NCI-H1105 (cell line): Measurements from ENCODE around the gene BATF.

ENCODE experiments used
- DNase-seq: peaks from one replicate; lab custom pipeline; 2025; lab: John Stamatoyannopoulos, UW

The BATF gene

DNA sequence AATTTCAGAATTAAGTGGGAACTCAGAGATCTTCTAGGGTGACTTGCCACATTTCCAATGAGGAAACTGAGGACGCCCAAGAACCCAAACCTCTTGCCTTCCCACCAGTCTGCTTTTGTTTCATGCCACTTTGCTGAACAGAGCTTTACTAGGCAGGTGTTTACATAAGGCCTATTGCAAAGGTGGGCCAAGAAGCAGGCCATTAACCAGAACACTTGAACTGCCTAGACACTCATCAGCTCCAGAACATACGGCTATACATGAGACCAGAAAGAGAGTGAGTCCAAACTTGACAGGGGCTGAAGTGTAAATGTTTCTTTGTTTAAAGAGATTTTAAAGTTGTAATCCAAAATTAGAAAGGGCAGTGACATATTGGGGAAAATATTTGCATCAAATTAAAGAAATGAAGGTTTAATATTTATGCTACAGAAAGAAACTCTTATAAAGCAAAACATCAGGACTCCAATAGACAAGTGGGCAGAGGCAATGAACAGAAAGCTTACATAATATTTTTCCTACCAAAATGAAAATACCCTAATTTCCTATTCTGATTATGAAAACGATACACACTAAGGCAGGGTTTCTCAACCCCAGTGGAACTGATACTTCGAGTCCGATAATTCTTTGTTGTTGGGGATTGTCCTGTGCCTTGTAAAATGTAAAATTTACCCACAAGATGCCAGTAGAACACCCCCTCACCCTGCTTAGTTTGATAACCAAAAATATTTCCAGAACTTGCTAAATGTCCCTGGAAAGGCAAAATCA is 11.7 kb downstream of the BATF start:
- DNase-seq: no peak

DNA sequence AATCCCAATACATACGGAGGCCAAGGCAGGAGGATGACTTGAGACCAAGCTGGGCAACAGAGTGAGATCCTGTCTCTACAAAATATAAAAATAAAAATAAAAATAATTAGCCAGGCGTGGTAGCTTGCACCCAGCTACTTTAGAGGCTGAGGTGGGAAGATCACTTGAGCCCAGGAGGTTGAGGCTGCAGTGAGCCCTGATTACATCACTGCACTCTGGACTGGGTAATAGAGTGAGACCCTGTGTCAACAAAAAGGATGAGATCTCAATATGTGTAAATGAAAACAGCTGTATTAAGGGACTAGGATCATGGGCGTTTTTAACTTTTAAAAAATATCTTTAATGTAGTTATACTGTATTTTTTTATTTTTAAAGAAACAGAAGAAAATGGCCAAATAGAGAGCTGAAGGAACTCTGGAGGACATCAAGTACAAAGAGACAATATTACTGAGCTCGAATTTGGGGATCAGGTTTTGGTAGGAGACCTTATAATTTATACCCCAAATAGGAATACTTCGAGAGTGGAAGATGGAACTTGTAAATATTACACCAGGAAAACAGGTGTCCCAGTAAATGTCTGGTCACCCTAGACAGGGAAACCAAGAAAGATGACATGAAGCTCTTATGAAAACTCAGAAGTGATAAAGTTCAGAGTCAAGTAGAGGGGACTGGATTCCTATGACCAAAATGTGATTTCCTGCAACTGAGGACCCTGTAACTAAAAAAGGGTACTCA is 13.1 kb downstream of the BATF start:
- no peak for DNase-seq

DNA sequence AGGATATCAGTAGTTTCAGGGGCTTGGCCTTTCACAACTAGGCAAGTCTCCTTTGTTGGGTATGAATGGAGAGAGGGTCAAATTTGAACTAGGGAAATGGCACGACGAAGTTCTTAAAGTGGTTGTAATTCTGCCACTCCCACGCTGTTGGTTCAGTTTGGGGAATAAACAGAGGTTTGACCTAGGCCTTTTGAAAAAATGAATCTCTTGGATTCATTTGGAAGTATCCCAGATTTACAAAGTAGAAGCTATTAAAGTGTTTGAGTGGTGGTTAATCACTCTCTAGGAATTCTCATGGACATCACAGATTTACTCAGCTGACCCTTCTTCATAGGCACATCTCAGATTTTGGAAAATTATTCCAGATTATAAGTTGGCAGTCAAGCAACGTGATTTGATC is 14.8 kb downstream of the BATF start:
- DNase-seq: no peak

DNA sequence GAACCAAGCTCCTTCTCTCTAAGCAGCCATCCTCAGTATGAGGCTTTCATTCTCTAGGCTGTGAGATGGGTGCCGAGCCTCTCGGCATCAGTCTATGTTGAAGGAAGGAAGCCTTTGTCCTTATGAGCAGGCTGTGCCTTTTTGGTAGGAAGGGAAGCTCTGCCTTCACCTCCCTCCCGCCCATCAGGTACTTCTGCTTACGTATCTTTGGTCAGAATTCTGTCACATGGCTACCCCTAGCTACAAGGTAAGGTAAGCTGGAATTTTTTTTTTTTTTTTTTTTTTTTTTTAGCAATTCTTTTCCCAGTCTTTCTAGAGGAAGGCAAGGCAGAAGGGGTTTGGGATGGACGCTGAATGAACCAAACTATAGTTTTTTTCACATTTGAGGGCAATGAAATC is 16.9 kb downstream of the BATF start:
- no peak for DNase-seq

DNA sequence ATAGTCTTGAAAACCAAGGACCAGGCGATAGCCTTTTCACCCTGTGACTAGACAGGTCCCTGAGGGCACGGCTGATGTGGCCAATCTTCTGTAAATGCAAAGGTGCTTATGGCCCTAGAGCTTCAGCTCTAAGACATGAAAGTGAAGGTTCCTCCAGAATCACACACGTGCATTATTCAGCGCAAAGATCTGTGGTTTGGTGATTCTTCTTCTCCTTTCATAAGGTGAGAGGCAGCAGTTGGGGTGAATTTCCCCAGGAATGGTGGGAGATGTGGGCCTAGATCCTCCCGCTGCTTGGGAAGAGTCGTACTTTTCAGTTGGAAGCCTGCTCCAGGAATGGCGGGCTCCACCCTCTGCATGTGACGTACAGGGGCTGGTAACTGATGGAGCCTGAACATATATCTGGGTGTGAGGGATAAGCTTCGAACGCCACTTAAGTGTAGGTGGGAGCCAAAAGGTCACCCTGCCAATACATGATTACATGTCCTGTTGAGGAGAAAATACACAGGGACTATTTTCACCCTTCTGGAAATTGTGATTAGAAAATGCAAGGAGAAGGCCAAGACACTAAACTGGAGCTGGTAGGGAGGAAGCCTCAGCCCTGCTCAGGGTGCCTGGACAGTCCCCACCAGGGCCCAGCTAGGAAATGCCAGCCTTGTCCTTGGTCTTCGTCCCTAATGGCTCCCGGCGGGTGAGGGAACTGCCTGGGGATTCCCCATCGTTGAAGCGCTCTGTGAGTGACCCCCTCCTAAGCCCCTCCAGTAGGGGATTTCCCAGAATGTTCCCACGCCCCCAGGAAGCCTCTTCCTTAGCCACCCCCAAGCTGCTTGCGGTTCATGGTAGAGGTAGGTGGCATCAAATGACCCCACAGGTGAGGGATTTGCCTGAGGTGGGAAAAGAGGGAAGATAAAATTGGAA is 17.6 kb downstream of the BATF start:
- no peak for DNase-seq

DNA sequence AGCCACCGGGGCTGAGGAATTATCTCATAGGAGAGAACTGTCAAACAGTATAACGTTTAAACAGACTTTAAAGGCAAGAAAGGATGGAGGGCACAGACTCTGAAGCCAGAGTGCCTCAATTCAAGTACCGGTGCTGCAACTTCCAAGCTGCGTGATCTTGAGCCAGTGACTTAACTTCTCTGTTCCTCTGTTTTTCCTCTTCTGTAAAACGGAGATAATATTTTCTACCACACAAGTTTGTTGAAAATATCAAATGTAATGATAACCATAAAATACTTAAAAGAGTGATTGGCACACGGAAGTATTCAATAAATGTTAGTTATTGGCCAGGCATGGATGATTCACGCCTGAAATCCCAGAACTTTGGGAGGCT is 18.2 kb downstream of the BATF start:
- DNase-seq: no peak

DNA sequence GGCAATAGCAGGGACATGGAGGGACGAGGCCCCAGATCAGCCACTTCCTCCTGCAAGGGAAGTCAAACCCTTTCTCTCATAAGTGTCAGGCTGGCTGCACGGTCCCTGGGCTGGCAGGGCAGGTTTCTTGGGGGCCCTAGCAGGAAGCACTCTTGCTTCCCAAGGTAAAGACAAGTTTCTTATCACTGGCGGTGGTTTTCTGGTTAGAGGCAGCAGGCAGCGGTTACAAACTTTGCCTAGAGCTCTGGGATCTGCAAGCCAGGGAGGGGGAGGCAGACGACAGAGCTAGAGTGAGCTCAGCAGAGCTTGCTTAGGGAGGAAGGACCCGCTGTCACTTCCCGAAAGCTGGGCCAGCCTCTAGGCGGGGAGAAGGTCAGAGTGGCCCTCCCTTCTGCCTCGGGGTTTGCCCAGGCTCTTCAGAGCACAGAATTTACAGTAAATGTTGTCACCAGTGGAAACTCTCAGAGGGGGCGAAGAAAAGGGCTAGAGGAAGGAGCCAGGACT is 20.4 kb downstream of the BATF start:
- DNase-seq: no peak

DNA sequence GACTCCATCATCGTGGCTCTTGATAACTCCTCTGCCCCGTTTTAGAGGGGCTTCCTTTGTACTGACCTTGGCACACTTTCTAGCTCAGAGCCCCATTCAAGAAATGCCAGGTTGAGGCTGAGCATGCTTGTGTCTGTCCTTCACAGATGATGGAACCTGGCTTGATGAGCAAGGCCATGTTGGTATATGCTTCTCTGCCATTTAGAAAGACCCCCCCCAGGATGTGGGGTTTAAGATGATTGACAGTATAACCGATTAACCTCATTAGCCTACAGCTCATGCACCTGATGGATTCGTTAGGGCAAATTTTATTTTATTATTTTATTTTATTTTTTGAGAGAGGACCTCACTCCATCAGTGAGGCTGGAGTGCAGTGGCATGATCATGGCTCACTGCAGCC is 21.0 kb downstream of the BATF start:
- no peak for DNase-seq

DNA sequence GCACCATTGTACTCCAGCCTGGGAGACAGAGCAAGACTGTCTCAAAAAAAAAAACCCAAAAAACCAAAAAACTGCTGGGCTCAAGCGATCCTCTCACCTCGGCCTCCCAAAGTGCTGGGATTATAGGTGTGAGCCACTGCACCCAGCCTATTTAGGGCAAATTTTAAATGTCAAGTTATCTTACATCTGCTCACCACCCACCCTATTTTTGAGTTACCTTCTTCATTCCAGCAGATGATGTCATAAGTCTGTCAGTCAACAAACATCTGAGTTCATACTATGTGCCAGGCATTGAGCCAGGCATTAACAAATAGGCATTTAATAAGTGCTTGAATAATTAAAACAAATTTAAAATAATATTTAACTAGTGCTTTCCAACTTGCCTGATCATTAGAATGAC is 21.5 kb downstream of the BATF start:
- DNase-seq: no peak

DNA sequence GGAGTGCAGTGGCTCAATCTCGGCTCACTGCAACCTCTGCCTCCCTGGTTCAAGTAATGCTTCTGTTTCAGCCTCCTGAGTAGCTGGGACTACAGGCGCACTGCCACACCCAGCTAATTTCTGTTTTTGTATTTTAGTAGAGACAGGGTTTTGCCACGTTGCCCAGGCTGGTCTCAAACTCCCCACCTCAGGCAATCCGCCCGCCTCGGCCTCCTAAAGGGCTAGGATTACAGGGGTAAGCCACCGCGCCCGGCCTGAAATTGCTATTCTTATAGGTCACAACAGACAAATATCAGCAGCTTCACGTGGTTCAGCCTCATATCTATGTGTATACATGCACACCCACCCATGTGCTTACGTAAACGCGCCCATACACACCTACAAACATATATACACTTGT is 23.6 kb downstream of the BATF start:
- no peak for DNase-seq

DNA sequence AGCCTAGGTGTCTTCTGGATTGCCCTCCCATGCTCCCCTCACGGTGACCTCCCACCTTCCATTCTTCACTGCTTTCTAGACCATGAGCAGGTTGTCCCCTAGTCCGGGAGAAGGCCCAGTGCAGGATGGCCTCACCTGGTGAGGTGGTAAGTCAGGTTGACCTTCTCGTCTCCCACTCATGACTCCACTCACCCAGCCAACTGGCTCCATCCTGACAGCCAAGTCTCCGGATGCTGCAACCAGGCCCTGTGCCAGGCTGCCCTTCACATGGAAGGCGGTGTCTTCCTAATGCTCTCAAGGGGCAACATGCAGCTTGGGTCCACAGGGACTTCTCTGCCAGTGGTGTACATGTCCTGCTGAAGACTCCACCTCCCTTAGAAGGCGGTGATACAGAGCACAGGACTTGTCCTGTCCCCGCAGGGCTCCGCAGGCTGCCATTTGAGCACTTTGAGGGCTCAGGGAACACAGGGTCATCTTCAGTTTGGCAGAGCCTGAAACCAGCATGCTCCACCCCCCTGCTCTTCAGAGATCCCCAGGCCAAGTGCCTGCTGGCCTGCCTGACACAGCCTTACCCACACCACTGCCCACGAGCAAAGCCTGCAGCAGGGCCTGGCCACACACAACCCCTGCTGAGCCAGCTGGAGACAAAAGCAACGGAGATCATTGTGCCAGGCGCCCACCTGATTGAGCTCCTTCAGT is 25.4 kb downstream of the BATF start:
- DNase-seq: no peak

DNA sequence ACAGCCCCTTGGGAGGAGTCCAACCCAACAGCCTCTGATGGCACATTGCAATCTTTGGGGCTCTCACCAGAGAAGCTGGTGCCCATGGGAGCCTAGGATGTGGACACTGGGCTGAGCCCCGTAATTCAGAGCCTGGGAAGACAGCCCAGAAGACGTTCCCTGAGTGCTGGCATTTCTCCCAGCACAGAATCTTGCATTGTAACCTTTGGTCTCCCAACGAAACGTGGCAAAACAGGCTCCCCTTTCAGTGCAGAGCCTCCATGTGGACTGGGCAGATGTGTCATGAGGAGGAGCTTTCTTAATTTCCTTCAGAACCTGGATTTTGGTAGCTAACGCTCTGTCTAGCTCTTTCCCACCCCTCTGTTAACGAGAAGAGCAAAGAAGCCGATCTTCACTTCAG is 26.3 kb downstream of the BATF start:
- DNase-seq: no peak

DNA sequence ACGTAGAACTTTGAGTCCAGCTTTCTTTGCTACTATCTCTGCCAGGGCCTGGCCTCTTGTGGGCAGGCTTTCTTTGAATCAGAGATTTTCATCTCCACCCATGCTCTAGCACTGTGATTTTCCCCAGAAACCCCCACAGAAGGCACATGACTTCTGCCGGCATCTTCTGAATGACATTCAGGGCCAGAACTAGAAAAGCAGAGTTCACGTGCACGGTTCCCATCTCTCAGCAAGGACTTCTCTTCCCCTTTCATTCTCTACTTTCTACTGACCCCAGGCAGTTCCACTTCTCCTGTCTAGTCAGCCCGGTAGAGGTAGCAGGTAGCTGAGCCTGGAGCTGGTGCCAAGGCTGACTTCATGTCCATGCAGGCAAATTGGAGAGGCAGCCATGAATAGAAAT is 26.9 kb downstream of the BATF start:
- no peak for DNase-seq

DNA sequence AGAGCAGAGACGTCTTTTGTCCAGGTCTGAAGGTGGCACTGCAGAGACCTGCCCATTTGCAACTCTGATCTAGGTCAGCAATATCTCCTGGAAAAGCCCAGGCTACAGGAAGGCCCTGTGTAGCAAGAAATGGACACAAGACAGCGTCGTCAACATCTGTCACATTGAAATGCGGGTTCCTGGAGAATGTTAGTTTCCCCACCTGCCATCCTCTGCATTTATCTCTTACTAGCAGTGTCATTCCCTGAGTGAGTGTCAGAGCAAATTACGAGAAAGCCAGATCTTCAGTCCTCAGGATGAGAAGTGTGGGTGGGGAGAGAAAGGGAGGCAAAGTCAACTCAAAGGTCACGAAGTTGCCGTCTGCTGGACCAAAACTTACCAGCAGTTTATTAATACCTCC is 28.8 kb downstream of the BATF start:
- DNase-seq: no peak

DNA sequence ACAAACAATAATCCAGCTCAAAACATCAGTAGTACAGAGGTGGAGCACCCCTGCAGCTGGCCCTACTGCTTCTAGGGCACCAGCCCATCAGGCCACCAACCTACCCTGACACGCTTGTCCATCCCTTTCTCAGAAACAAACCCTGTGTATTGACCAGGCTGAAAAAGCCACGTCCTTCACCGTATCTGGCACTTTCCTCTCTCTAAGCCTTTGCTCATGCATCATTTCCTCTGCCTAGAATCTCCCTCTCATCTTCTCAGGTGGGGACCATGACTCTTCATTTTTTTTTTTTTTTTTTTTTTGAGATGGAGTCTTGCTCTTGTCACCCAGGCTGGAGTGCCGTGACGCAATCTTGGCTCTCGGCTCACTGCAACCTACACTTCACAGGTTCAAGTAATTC is 30.9 kb downstream of the BATF start:
- DNase-seq: no peak

DNA sequence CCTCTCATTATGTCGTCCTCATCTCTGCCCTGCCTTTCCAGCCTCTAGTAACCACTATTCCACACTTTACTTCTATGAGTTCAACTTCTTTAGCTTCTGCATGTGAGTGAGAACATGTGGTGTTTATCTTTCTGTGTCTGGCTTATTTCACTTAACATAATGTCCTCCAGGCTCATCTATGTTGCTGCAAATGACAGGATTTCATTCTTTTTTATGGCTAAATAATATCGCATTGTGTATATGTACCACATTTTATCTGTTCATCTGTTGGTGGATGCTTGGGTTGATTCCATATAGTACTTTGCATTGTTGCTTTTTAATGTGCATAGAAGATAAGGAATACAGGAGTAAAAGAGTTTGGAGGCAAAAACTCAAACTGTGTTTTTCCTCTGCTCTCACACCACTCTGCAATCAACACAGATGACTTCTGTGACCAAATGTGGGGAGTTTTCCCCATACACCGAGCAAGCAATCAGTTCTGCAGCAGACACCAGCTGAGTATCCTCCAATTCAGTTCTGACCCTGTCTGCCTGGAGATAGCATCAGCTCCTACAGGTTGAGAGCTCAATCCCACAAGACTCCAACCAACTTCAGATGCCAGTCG is 31.6 kb downstream of the BATF start:
- DNase-seq: no peak

DNA sequence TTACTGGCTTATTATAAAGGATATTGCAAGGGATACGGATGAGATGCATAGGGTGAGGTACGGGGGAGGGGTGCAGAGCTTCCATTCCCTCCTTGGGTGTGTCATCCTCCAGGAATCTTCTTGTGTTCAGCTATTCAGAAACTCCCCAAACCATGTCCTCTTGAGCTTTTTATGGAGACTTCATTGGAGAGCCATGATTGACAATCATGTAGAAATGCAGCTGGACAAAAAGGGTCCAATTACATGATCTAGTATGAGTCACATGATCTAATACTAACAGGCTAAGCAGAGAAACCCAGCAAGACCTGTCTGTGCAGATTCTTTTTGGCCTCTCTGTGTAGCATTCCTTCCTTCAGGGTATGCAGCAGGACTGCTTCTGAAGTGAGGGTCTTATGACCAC is 32.2 kb downstream of the BATF start:
- no peak for DNase-seq

DNA sequence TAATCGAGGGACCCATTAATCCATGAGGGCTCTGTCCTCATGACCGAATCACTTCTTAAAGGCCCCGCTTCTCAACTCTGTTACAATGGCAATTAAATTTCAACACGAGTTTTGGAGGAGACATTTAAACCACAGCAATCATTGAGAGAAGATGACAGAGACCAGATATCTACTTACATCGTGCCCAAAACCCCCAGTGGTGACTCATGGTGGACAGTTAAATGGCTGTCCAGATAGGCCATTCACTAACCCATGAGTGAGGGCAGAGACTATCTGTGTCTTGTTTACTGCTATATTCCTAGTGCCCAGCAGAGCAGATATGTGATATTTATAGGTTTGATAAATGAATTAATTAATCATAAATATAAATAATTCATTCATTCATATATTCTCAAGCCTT is 36.2 kb downstream of the BATF start:
- DNase-seq: no peak

DNA sequence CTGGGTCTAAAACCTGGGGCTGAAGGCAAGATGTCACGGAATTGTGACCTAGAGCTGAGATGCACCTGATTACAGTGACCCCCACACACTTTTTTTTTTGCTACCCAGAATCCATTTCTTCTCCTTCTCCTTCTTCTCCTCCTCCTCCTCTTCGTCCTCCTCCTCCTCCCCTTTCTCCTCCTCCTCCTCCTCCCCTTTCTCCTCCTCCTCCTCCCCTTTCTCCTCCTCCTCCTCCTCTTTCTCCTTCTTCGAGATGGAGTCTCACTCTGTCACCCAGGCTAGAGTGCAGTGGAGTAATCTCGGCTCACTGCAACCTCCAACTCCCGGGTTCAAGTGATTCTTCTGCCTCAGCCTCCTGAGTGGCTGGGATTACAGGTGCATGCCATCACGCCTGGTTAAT is 36.8 kb downstream of the BATF start:
- DNase-seq: no peak

DNA sequence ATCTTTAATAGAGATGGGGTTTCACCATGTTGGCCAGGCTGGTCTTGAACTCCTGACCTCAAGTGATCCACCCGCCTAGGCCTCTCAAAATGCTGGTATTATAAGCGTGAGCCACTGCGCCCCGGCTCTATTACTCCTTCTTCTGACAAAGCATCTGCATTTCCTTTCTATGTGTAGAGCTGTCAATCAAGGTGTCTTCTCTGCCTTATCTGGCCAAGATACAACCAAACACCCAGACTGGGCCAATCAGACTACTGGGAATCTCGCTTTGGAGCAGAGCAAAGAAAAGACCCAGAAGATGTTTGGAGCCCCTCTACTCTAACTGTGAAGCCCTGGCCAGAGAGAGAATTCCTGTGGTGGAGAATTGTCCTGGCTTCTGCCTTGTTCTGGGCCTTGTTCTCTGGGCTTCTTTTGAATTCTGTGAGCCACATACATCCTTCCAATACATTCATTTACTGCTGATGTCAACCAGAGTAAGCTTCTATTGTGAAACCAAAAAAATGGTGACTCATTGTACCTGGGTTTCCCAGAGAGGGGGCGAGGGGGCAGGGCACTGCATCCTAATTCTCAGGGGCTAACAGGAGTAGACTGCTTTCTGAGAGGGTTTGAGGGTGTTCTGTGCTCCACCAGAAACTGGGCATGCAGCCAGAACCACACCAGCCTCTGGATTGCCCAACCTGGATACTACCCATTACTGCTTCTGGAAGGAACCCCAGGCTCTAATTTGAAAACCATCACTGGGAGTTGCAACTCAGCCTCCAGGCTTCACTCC is 37.4 kb downstream of the BATF start:
- peak; percentile 15 for DNase-seq

DNA sequence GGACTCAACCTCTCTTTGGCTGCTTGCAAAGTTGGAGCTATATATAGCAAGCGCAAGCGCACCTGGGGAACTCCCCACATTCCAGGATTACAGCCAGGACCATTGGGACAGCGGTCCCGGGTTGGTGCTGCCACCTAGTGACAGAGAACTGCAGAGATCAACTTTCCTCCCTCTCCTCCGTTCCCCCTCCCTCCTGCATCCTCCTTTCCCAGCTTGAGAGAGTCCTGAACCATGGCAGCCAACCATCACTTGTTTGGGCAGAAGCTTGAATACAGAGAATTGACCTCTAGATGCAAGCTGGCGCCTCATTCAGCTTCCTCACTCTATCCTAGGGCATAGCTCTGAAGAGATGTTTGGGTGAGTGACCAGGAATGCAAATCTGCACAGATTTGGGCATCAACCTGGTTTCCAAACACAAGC is 38.8 kb downstream of the BATF start:
- peak; percentile 80 for DNase-seq
